HEK293 (cell line): Measurements from ENCODE around the gene ACACB.

ENCODE experiments used
- CTCF ChIA-PET: fragments of 350-600 bp; formaldehyde crosslinking; extraction: SDS; loops from one replicate; lab custom pipeline; 2021; ENCODE audit warnings: antibody characterized with exemption; lab: Yijun Ruan, JAX
- POLR2A ChIA-PET: fragments of 300-600 bp; formaldehyde crosslinking; extraction: SDS; loops from one replicate; lab custom pipeline; 2020; ENCODE audit warnings: antibody characterized with exemption, inconsistent platforms; lab: Yijun Ruan, JAX
- H3K27ac ChIP-seq: fragments of 200-500 bp; sonication (Bioruptor generic); 2 replicates; pipeline ENCODE4 v1.5.1; 2014; ENCODE audit warnings: low read depth, low read length, control low read depth, inconsistent platforms; ENCODE audit errors: extremely low read depth
- H3K36me3 ChIP-seq, 2 experiments: fragments of 200-500 bp in 1 of 2; sonication (Bioruptor generic) in 1 of 2; 1 replicate in 1 of 2; 2 replicates in 1 of 2; pipeline ENCODE4 v1.5.1; 2014 to 2017; ENCODE audit warnings: inconsistent platforms in 2 of 2, low read length in 2 of 2; ENCODE audit not compliant: control insufficient read depth in 2 of 2, insufficient read depth in 1 of 2
- H3K4me1 ChIP-seq: fragments of 200-500 bp; sonication (Bioruptor generic); 2 replicates; pipeline ENCODE4 v1.5.1; 2014; ENCODE audit warnings: mild to moderate bottlenecking, low read length, inconsistent platforms; ENCODE audit not compliant: control insufficient read depth, insufficient read depth
- H3K4me3 ChIP-seq: 2 replicates; pipeline ENCODE4 v1.5.1; 2011; ENCODE audit warnings: low read depth, mild to moderate bottlenecking, control low read depth, low read length, moderate library complexity
- H3K9me3 ChIP-seq: fragments of 200-500 bp; sonication (Bioruptor generic); 2 replicates; pipeline ENCODE4 v1.5.1; 2014; ENCODE audit warnings: low read depth, low read length, inconsistent platforms; ENCODE audit not compliant: control insufficient read depth, insufficient read depth
- BCL11A ChIP-seq: fragments of 450-650 bp; formaldehyde crosslinking; IDR thresholded peaks from 2 replicates; pipeline ENCODE4 v1.5.1; 2016; ENCODE audit warnings: low read depth, missing biosample characterization, missing genetic modification characterization
- HIC1 ChIP-seq: fragments of 450-650 bp; formaldehyde crosslinking; IDR thresholded peaks from 2 replicates; pipeline ENCODE4 v1.5.1; 2016; ENCODE audit warnings: missing biosample characterization, missing genetic modification characterization
- IKZF3 ChIP-seq: fragments of 450-650 bp; IDR thresholded peaks from 2 replicates; pipeline ENCODE4 v1.5.0; 2018; ENCODE audit warnings: missing biosample characterization, mild to moderate bottlenecking, missing genetic modification characterization, moderate library complexity
- KLF9 ChIP-seq: fragments of 450-650 bp; formaldehyde crosslinking; IDR thresholded peaks from 2 replicates; pipeline ENCODE4 v1.5.1; 2016; ENCODE audit warnings: missing biosample characterization, missing genetic modification characterization, low read depth
- MYNN ChIP-seq: fragments of 450-650 bp; formaldehyde crosslinking; IDR thresholded peaks from 2 replicates; pipeline ENCODE4 v1.5.1; 2016; ENCODE audit warnings: missing biosample characterization, missing genetic modification characterization, borderline replicate concordance
- PRDM4 ChIP-seq: fragments of 450-650 bp; formaldehyde crosslinking; IDR thresholded peaks from 2 replicates; pipeline ENCODE4 v1.5.1; 2017; ENCODE audit warnings: missing biosample characterization, missing genetic modification characterization
- SP2 ChIP-seq: fragments of 450-650 bp; formaldehyde crosslinking; IDR thresholded peaks from 2 replicates; pipeline ENCODE4 v1.5.1; 2016; ENCODE audit warnings: missing biosample characterization, missing genetic modification characterization
- WT1 ChIP-seq: fragments of 450-650 bp; formaldehyde crosslinking; IDR thresholded peaks from 2 replicates; pipeline ENCODE4 v1.5.1; 2016; ENCODE audit warnings: missing biosample characterization, missing genetic modification characterization
- ZBTB44 ChIP-seq: fragments of 450-650 bp; IDR thresholded peaks from 2 replicates; pipeline ENCODE4 v1.5.1; 2018; ENCODE audit warnings: missing biosample characterization, mild to moderate bottlenecking, missing genetic modification characterization
- ZEB2 ChIP-seq: fragments of 450-650 bp; formaldehyde crosslinking; IDR thresholded peaks from 2 replicates; pipeline ENCODE4 v1.5.1; 2016; ENCODE audit warnings: missing biosample characterization, missing genetic modification characterization
- ZFP69B ChIP-seq: fragments of 450-650 bp; formaldehyde crosslinking; IDR thresholded peaks from 2 replicates; pipeline ENCODE4 v1.5.1; 2016; ENCODE audit warnings: missing biosample characterization, missing genetic modification characterization
- ZNF140 ChIP-seq: fragments of 450-650 bp; formaldehyde crosslinking; IDR thresholded peaks from 2 replicates; pipeline ENCODE4 v1.5.1; 2016; ENCODE audit warnings: missing biosample characterization, missing genetic modification characterization
- ZNF146 ChIP-seq: fragments of 450-650 bp; formaldehyde crosslinking; IDR thresholded peaks from 2 replicates; pipeline ENCODE4 v1.5.1; 2016; ENCODE audit warnings: missing biosample characterization, missing genetic modification characterization
- ZNF214 ChIP-seq: fragments of 450-650 bp; formaldehyde crosslinking; IDR thresholded peaks from 2 replicates; pipeline ENCODE4 v1.5.1; 2017; ENCODE audit warnings: missing biosample characterization, mild to moderate bottlenecking, missing genetic modification characterization, borderline replicate concordance
- ZNF221 ChIP-seq: fragments of 450-650 bp; formaldehyde crosslinking; IDR thresholded peaks from 2 replicates; pipeline ENCODE4 v1.5.1; 2017; ENCODE audit warnings: missing biosample characterization, missing genetic modification characterization, borderline replicate concordance
- ZNF335 ChIP-seq: fragments of 450-650 bp; formaldehyde crosslinking; conservative IDR thresholded peaks from 2 replicates; pipeline ENCODE4 v1.5.1; 2016; ENCODE audit warnings: missing biosample characterization, missing genetic modification characterization
- ZNF350 ChIP-seq: fragments of 450-650 bp; formaldehyde crosslinking; IDR thresholded peaks from 2 replicates; pipeline ENCODE4 v1.5.0; 2017; ENCODE audit warnings: missing biosample characterization, mild to moderate bottlenecking, missing genetic modification characterization
- ZNF416 ChIP-seq: fragments of 450-650 bp; formaldehyde crosslinking; IDR thresholded peaks from 2 replicates; pipeline ENCODE4 v1.5.1; 2016; ENCODE audit warnings: missing biosample characterization, missing genetic modification characterization
- ZNF48 ChIP-seq: fragments of 450-650 bp; formaldehyde crosslinking; IDR thresholded peaks from 2 replicates; pipeline ENCODE4 v1.5.1; 2016; ENCODE audit warnings: missing biosample characterization, missing genetic modification characterization
- ZNF510 ChIP-seq: fragments of 450-650 bp; formaldehyde crosslinking; IDR thresholded peaks from 2 replicates; pipeline ENCODE4 v1.5.1; 2018; ENCODE audit warnings: mild to moderate bottlenecking, missing genetic modification characterization, missing biosample characterization; ENCODE audit not compliant: insufficient replicate concordance
- ZNF639 ChIP-seq: fragments of 450-650 bp; formaldehyde crosslinking; IDR thresholded peaks from 2 replicates; pipeline ENCODE4 v1.5.1; 2016; ENCODE audit warnings: missing biosample characterization, missing genetic modification characterization
- ZNF654 ChIP-seq: fragments of 450-650 bp; formaldehyde crosslinking; IDR thresholded peaks from 2 replicates; pipeline ENCODE4 v1.5.1; 2016; ENCODE audit warnings: low read depth, missing biosample characterization, missing genetic modification characterization
- ZNF658 ChIP-seq: fragments of 450-650 bp; formaldehyde crosslinking; IDR thresholded peaks from 2 replicates; pipeline ENCODE4; 2016; ENCODE audit warnings: missing biosample characterization, missing genetic modification characterization
- ZNF664 ChIP-seq: fragments of 450-650 bp; formaldehyde crosslinking; IDR thresholded peaks from 2 replicates; pipeline ENCODE4 v1.5.1; 2016; ENCODE audit warnings: missing biosample characterization, missing genetic modification characterization
- ZNF76 ChIP-seq: fragments of 450-650 bp; formaldehyde crosslinking; IDR thresholded peaks from 2 replicates; pipeline ENCODE4; 2016; ENCODE audit warnings: low read depth, missing biosample characterization, missing genetic modification characterization, borderline replicate concordance
- ZNF768 ChIP-seq: fragments of 450-650 bp; formaldehyde crosslinking; IDR thresholded peaks from 2 replicates; pipeline ENCODE4 v1.5.1; 2018; ENCODE audit warnings: missing biosample characterization, mild to moderate bottlenecking, missing genetic modification characterization
- ZNF830 ChIP-seq: fragments of 450-650 bp; IDR thresholded peaks from 2 replicates; pipeline ENCODE4 v1.5.0; 2018; ENCODE audit warnings: missing biosample characterization, missing genetic modification characterization, low read depth, mild to moderate bottlenecking, moderate library complexity
- ZNF837 ChIP-seq: fragments of 450-650 bp; formaldehyde crosslinking; IDR thresholded peaks from 2 replicates; pipeline ENCODE4 v1.5.1; 2016; ENCODE audit warnings: missing biosample characterization, missing genetic modification characterization

The ACACB gene

GRCh38 chr12:109230193-109230592 is 113.8 kb downstream of the ACACB start:
- Histone ChIP-seq H3K27ac (no peak overlapping the region), H3K9me3 (no peaks in the 10 kb centered on the region), H3K4me3 (no peak overlapping the region), H3K4me1 (no peaks in the 10 kb centered on the region), H3K36me3 (peaks cover 0 to 16% of the 10 kb centered on the region in 2 experiments; a peak in 2 of 3 replicates)
- no peak for TF ChIP-seq KLF9
- TF ChIP-seq ZNF654 (tag by site-specific recombination) = no peak
- no peak for TF ChIP-seq ZNF510 (tag by site-specific recombination)
- no peak for TF ChIP-seq HIC1 (tag by site-specific recombination)
- TF ChIP-seq ZNF140 (tag by site-specific recombination) = no peak
- TF ChIP-seq ZNF350 (tag by site-specific recombination) = no peak
- TF ChIP-seq ZNF639 (tag by site-specific recombination) = no peak
- no peak for TF ChIP-seq ZNF416 (tag by site-specific recombination)
- TF ChIP-seq MYNN (tag by site-specific recombination) = no peak
- TF ChIP-seq WT1 = no peak
- TF ChIP-seq ZNF830 (tag by site-specific recombination) = no peak
- TF ChIP-seq SP2 = no peak
- no peak for TF ChIP-seq ZNF837 (tag by site-specific recombination)
- no peak for TF ChIP-seq ZNF221 (tag by site-specific recombination)
- TF ChIP-seq IKZF3 (tag by site-specific recombination) = no peak
- no peak for TF ChIP-seq ZNF664 (tag by site-specific recombination)
- no peak for TF ChIP-seq ZNF48 (tag by site-specific recombination)
- ChIA-PET POLR2A (no interaction called here), CTCF (no interaction called here)

GRCh38 chr12:109232731-109233130 is 116.3 kb downstream of the ACACB start:
- ChIA-PET CTCF (interaction anchor here (0.6 kb wide), 1 partner anchor 34 kb away, joined by 3 read pairs; no protein-coding TSS in a partner anchor), POLR2A (no interaction called here)
- peaks cover 0 to 23% of the 10 kb centered on the region in 2 experiments; a peak in 2 of 3 replicates for H3K36me3 ChIP-seq
- no peak overlapping the region for H3K4me3 ChIP-seq
- no peak for TF ChIP-seq ZNF335 (tag by site-specific recombination)
- TF ChIP-seq ZNF664 (tag by site-specific recombination) = no peak
- no peak for TF ChIP-seq PRDM4 (tag by site-specific recombination)
- no peak for TF ChIP-seq ZNF214
- no peak for TF ChIP-seq ZBTB44 (tag by site-specific recombination)
- TF ChIP-seq ZNF146 = no peak
- no peak for TF ChIP-seq ZFP69B (tag by site-specific recombination)
- TF ChIP-seq ZNF768 = no peak
- no peak for TF ChIP-seq ZNF830 (tag by site-specific recombination)
- no peak for TF ChIP-seq ZNF658 (tag by site-specific recombination)
- TF ChIP-seq ZEB2 (tag by site-specific recombination) = no peak
- TF ChIP-seq BCL11A = no peak
- TF ChIP-seq ZNF76 (tag by site-specific recombination) = no peak
- no peaks in the 10 kb centered on the region for H3K4me1 ChIP-seq
- no peaks in the 10 kb centered on the region for H3K9me3 ChIP-seq
- no peak overlapping the region for H3K27ac ChIP-seq
